IPS-20b (cell line): ENCODE data around the gene SSTR5.

Experiments used
- H3K27ac ChIP-seq: one replicate; pipeline ENCODE4 v1.5.1; 2013; ENCODE audit warnings: low read length
- H3K27me3 ChIP-seq: 2 replicates; pipeline ENCODE4 v1.6.1; 2013; ENCODE audit warnings: mild to moderate bottlenecking, low read length, inconsistent platforms; ENCODE audit not compliant: insufficient read depth
- H3K36me3 ChIP-seq: 2 replicates; pipeline ENCODE4 v1.6.1; 2013; ENCODE audit warnings: low read depth, mild to moderate bottlenecking, inconsistent platforms, low read length, moderate library complexity; ENCODE audit not compliant: insufficient read depth
- H3K4me1 ChIP-seq: 2 replicates; pipeline ENCODE4 v1.6.1; 2013; ENCODE audit warnings: mild to moderate bottlenecking, control low read depth, inconsistent platforms, low read length, moderate library complexity; ENCODE audit not compliant: insufficient read depth
- H3K4me3 ChIP-seq: 2 replicates; pipeline ENCODE4 v1.5.1; 2013; ENCODE audit warnings: mild to moderate bottlenecking, low read length, inconsistent platforms
- H3K9ac ChIP-seq: 2 replicates; pipeline ENCODE4 v1.6.1; 2013; ENCODE audit warnings: low read depth, mild to moderate bottlenecking, inconsistent platforms, low read length, moderate library complexity
- H3K9me3 ChIP-seq: 2 replicates; pipeline ENCODE4 v1.6.1; 2013; ENCODE audit warnings: mild to moderate bottlenecking, low read depth, low read length, inconsistent platforms; ENCODE audit not compliant: insufficient read depth

Gene SSTR5

DNA sequence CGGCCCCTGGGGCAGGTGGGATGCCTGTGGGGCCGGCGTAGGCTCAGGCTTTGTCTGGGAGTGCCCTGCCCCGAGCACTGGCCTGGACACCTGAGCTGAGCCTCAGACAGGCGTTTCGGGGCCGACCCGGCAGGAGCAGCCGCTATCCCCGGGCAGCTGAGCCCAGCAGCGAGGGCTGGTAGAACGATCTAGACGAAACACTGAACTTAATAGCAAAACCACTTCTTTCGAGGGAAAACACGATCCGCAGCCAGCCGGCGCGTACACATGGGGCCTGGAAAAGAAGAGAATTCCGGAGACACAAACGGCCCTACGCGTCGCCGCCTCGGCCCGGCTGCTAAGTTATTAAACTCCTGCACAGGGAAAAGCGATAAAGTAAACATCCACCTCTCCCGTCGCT, 22.0 kb upstream of the SSTR5 start:
- Histone ChIP-seq H3K4me3 (no peak overlapping the region), H3K9ac (no peak overlapping the region), H3K27me3 (peaks cover 6% of the 10 kb centered on the region; the same call in 1 of the 2 replicates), H3K9me3 (no peaks in the 10 kb centered on the region), H3K36me3 (no peaks in the 10 kb centered on the region), H3K4me1 (peaks cover 4% of the 10 kb centered on the region), H3K27ac (no peak overlapping the region)

DNA sequence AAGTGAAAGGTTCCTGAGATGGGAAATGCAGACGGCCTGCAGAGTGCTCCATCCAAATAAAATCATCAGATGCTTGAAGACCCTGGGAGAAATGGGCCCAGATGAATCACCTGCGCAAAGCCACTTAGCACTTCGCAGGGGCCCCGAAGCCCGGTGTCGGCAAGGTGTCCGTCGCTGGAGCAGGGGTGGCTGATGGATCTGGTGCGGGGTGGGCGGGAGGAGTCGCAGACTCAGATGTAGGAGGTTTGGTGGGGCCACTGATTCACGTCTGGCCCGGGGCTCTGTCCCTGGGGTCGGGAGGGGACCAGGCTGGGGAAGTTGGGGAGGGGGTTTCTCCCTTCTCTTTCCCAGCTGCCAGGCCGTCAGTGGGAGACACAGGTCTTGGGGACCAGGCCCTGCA, 21.6 kb upstream of the SSTR5 start:
- Histone ChIP-seq H3K36me3 (no peaks in the 10 kb centered on the region), H3K9me3 (no peaks in the 10 kb centered on the region), H3K27me3 (peaks cover 6% of the 10 kb centered on the region; the same call in 1 of the 2 replicates), H3K4me3 (no peak overlapping the region), H3K9ac (no peak overlapping the region), H3K4me1 (peaks cover 4% of the 10 kb centered on the region), H3K27ac (no peak overlapping the region)

DNA sequence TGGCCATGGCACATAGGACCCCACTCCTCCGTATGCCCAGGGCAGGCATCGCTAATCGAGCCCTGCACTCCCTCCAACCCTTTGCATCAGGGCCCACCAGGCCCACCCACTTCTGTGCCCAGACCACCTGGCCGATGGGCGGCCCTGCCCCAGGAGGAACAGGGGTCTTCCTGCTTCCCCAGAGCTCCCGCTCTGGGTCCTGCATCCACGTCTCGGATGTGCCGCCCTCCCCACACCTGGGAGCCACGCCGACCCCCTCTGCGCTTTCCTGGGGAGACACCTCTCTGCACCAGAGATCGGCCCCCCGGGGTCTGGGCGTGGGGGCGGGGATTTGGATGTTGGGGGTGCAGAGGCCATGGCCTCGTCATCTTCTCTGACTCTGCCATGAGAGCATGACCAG, 21.1 kb upstream of the SSTR5 start:
- Histone ChIP-seq H3K4me3 (no peak overlapping the region), H3K9ac (no peak overlapping the region), H3K9me3 (no peaks in the 10 kb centered on the region), H3K4me1 (peaks cover 4% of the 10 kb centered on the region), H3K27ac (no peak overlapping the region), H3K36me3 (no peaks in the 10 kb centered on the region), H3K27me3 (peaks cover 6% of the 10 kb centered on the region; the same call in 1 of the 2 replicates)

DNA sequence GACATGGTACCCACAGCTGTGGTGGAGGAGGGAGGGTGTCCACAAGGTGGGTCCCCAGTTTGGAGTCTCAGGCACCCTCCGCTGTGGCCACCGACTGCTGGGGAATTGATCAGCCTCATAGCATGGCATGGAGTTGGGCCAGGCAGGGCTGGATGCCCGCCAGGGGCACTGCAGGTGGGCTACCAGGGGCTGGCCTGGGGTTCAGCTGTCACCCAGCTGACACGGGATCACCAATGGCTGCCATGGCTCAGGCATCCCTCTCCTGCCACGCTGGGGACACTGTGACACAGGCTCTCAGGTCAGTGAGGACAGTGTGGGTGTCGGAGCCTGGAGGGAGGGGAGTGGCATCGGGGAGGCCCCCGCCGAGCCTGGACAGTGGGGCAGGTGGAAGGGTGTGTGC, 19.8 kb upstream of the SSTR5 start:
- Histone ChIP-seq H3K36me3 (no peaks in the 10 kb centered on the region), H3K27me3 (peaks cover 5% of the 10 kb centered on the region; the same call in 1 of the 2 replicates), H3K4me3 (no peak overlapping the region), H3K4me1 (peaks cover 4% of the 10 kb centered on the region), H3K27ac (no peak overlapping the region), H3K9ac (no peak overlapping the region), H3K9me3 (no peaks in the 10 kb centered on the region)

DNA sequence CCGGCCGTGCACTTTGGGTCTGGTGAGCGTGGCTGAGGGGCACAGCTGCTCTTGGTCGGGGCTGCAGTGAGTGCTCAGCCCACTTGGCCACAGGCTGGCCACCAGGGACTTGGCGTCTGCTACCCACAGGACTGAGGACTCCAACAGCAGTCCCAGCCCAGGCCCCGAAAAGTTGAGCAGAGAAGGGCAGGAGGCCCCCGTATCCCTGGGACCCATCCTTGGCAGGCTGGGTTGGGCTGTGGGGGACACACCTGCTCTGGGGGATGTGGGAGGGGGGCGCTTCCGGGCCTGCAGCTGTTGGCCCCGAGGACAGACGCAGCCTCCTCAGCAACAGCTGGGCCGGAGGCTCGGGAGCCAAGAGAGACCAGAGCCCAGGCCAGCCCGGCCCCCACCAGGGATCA, 19.4 kb upstream of the SSTR5 start:
- Histone ChIP-seq H3K36me3 (no peaks in the 10 kb centered on the region), H3K4me3 (no peak overlapping the region), H3K9ac (no peak overlapping the region), H3K9me3 (no peaks in the 10 kb centered on the region), H3K4me1 (peaks cover 2% of the 10 kb centered on the region), H3K27ac (no peak overlapping the region), H3K27me3 (peaks cover 1% of the 10 kb centered on the region; the same call in 1 of the 2 replicates)

DNA sequence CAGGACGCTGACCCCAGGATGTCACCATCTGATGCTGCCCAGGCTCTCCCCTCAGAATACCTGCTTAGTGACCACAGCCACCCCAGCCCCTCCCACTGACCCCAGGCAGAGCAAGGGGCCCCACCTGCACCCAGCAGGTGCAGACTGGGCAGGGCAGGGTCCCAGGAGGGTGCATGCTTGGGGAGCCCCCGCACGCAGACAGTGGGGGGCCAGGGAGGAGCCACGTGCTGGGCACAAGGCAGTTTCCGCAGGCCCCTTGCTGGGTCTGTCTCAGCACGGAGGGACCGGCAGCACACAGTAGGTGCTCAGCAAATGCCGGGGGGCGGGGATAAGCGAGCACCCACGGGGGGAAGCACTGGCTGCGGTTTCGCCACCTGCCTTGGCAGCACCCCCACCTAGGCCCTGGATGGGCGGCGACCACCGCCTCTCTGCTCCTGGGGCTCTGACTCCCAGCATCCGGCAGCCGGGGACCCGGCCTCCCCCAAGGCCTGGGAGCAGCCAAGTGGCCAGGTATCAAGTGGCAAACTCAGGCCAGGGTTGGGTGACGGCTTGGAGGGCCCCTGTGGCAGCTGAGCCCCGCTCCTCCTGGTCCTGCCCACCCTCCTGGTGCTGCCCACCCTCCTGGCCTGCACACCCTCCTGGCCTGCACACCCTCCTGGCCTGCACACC, 18.7 kb upstream of the SSTR5 start:
- Histone ChIP-seq H3K4me3 (no peak overlapping the region), H3K9me3 (no peaks in the 10 kb centered on the region), H3K36me3 (no peaks in the 10 kb centered on the region), H3K27me3 (no peaks in the 10 kb centered on the region), H3K27ac (no peak overlapping the region), H3K9ac (no peak overlapping the region), H3K4me1 (no peaks in the 10 kb centered on the region)

DNA sequence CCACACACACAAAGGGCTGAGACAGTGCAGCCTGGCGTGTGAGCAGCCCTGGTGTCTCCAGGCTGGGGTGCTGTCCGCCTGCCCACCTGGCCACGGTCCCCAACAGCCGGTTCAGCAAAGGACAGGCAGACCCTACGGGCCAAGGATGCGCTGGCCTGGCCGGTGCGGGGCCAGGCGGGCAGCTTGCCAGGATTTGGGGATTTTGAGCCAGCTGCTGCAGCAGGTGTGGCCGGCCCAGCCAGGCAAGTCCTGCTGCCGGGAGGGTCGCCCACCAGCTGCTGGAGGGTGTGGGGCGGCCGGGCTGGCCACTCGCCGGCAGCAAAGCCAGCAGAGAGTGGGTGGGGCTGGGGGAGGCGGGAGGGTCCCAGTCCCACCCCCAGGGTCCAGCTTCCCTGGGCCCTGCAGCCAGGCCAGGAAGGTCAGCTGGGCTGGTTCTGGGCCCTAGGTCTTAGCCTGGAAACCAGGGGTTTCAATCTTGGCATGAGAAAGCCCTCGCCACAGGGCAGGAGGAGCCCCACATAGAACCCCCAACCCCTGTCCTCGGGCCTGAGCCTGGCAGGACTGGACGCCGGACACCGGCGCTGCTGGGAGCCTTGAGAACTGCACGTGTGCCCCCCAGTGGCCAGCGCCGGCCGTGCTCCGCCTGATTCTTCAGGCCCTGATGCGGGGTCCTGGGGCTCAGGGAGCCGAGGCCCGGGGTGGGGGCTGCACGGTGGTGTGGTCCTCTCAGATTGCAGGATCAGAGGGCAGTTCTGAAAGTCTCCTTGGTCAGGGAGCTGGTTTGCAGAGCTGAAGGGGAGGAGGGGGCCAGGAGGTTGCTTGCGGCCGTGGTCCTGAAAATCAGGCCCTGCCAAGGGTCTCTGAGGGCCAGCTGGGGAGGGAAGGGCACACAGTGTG, 17.6 kb upstream of the SSTR5 start:
- no peaks in the 10 kb centered on the region for H3K27me3 ChIP-seq
- H3K4me3 ChIP-seq, result no peak overlapping the region
- H3K27ac ChIP-seq, result no peak overlapping the region
- peaks cover 5% of the 10 kb centered on the region; the same call in 1 of the 2 replicates for H3K9me3 ChIP-seq
- no peaks in the 10 kb centered on the region for H3K4me1 ChIP-seq
- no peaks in the 10 kb centered on the region for H3K36me3 ChIP-seq
- H3K9ac ChIP-seq, result no peak overlapping the region

DNA sequence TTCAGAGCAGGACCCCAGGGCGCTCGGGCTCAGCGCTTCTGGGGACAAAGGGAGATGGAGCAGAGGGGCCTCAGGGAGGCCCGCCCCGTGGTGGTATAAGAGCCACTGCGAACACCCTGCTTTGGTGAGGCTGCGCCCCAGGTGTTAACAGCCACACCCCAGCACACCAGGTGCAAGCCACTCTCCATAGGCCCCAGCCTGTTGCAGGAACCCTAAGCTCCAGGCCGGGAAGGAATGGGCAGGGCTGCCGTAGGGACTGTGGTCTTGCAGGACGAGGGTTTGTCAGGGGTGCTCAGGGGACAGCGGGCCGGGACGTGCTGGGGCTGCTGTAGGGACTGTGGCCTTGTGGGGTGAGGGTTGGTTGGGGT, 17.0 kb upstream of the SSTR5 start:
- Histone ChIP-seq H3K9me3 (peaks cover 5% of the 10 kb centered on the region; the same call in 1 of the 2 replicates), H3K27ac (no peak overlapping the region), H3K36me3 (no peaks in the 10 kb centered on the region), H3K9ac (no peak overlapping the region), H3K27me3 (no peaks in the 10 kb centered on the region), H3K4me1 (no peaks in the 10 kb centered on the region), H3K4me3 (no peak overlapping the region)

DNA sequence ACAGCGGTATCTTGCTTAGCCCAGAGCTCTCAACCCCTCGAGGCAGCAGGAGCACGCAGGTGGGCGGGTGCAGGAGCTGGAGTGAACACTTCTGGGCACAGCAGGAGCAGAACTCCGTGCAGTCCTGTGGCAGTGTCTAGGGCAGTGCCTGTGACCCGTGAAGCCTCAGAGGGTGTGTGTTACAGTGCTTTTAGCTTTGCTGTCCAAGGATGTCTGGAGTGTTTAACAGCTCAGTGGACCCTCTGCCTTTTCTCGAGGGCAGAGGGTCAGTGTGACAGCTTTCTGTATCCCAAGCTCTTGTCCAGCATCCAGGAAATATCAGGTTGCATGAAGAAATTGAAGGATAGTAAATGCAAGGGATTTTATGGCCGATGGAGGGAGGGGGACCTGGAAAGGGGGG, 16.4 kb upstream of the SSTR5 start:
- no peaks in the 10 kb centered on the region for H3K27me3 ChIP-seq
- peaks cover 5% of the 10 kb centered on the region; the same call in 1 of the 2 replicates for H3K9me3 ChIP-seq
- H3K36me3 ChIP-seq, result no peaks in the 10 kb centered on the region
- H3K4me1 ChIP-seq, result no peaks in the 10 kb centered on the region
- H3K9ac ChIP-seq, result no peak overlapping the region
- H3K4me3 ChIP-seq, result no peak overlapping the region
- no peak overlapping the region for H3K27ac ChIP-seq

DNA sequence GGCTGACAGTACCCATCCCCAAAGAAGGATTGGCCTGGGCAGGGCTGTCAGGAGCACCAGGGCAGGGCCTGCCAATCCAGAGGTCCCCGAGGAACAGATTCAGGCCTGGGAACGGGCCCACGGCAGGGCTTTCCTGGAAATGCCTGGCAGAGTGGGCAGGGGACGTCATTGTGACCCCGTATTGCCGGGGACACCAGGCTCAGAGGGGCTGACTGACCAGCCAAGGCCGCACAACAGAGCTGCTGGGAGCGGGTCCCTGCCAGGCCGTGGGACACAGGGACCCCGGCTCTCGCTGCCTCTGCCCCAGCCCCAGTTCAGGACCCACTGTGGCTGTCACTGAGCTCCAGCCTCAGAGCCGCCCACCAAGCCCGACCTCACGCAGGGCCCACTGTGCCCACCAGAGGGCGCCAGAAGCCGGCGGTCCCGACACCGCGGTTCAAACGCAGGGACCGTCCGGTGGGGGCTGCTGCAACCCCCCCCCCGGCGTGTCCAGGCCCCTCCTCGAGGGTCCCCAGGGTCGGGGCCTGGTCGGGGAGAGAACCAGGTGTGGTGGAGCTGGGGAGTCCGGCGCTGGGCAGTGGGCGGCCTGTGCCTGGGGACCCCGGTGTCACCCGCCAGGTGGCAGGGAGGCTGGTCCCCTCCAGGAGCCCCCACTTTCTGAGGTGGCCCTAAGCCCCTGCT, 15.2 kb upstream of the SSTR5 start:
- no peak overlapping the region for H3K9ac ChIP-seq
- H3K4me3 ChIP-seq, result no peak overlapping the region
- no peaks in the 10 kb centered on the region for H3K27me3 ChIP-seq
- no peaks in the 10 kb centered on the region for H3K4me1 ChIP-seq
- no peaks in the 10 kb centered on the region for H3K36me3 ChIP-seq
- peaks cover 5% of the 10 kb centered on the region; the same call in 1 of the 2 replicates for H3K9me3 ChIP-seq
- no peak overlapping the region for H3K27ac ChIP-seq

DNA sequence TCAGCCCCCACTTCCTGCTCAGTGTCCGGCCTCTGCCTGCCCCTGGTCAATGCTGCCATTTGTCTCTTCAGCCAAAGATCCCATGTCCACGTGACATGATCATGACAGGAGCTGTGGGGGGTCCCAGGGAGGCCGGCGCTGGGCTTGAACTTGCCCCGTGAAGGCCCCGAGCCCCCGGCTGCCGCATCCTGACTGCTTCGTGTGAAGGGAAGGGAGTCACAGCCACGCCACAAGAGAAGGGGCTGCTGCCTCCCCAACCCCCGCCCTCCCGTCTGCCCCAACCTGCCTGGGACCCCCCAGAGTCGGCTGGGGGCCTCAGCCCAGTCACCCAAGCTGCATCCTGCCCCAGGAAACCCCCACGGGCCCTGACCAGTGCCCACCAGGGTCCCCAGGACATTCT, 14.3 kb upstream of the SSTR5 start:
- Histone ChIP-seq H3K27me3 (no peaks in the 10 kb centered on the region), H3K4me1 (no peaks in the 10 kb centered on the region), H3K36me3 (no peaks in the 10 kb centered on the region), H3K4me3 (no peak overlapping the region), H3K9ac (no peak overlapping the region), H3K27ac (no peak overlapping the region), H3K9me3 (peaks cover 5% of the 10 kb centered on the region; the same call in 1 of the 2 replicates)
